GM12801 (cell line): Measurements from ENCODE around the gene SRRT.

Experiments used
- TF ChIP-seq, protein P1 (sequence below): IDR thresholded peaks from one replicate; pipeline ENCODE4 v1.5.1; 2011; ENCODE audit warnings: control low read depth; ENCODE audit not compliant: insufficient read length; ENCODE audit errors: extremely low read depth

SRRT gene

DNA sequence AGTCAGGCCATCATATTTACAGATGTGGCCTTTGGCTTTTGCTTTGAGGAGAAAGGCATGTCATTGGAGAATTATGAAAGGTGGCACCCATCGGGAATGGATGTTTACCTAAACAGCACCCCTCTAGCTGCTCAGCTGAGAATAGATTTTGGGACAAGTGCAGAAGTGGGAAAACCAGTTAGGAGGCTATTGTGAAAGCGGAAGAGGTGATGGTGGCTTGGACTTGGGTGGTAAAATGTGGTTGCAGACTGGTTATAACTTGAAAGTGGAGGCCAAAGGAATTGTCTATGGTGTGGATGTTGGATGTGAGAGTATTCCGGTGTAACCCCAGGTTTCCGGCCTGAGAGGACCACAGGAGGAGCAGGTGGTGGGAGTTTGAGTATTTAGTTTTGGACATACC is 27.5 kb upstream of the SRRT start:
- TF ChIP-seq, protein P1, sequence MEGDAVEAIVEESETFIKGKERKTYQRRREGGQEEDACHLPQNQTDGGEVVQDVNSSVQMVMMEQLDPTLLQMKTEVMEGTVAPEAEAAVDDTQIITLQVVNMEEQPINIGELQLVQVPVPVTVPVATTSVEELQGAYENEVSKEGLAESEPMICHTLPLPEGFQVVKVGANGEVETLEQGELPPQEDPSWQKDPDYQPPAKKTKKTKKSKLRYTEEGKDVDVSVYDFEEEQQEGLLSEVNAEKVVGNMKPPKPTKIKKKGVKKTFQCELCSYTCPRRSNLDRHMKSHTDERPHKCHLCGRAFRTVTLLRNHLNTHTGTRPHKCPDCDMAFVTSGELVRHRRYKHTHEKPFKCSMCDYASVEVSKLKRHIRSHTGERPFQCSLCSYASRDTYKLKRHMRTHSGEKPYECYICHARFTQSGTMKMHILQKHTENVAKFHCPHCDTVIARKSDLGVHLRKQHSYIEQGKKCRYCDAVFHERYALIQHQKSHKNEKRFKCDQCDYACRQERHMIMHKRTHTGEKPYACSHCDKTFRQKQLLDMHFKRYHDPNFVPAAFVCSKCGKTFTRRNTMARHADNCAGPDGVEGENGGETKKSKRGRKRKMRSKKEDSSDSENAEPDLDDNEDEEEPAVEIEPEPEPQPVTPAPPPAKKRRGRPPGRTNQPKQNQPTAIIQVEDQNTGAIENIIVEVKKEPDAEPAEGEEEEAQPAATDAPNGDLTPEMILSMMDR, result no peak

DNA sequence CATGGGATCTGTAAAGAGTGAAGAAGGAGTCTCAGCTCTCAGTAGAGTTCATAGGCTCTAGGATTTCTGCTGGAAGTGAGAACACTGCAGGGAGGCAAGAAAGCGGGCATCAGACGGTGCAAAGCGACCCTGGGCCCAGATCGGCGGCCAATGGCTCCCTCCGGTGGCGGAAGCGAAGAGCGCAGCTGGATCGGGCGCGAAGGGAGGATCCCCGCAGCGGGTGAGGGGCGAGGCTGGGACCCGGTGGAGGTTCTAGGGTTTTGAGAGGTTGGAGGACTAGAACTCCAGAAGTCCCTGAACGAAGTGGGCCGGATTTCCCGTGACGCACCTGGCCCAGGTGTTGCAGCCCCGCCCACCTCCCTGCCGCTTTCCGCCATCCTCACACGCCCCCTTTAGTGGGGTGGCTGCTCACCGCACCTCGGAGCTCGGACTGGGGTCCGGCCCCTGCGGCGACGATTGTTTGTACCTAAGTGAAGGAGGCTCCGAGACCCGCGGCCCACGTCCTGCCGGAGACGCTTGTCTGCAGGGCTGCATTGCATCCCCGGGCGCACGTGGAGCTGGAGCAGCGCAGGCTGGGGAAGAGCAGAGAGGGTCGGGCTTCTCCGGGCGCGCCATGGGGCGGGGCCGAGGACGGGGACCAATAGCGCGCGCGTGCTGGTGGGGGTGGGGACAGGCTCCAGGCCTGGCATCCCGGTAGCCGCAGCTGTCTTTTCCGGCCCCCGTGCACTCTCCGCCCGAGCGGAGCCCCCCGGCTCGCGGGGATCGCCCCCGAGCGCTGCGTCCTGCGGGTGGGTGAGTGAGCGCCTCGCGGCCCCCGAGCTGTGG is 22.6 kb upstream of the SRRT start, which contains the start of gene SLC12A9:
Gene SLC12A9, plus strand, starts transcription at position 666 of the 825 bp plus-strand sequence. CDS start 1,485 bp downstream, outside the sequence.
- TF ChIP-seq, protein P1, result no peak

DNA sequence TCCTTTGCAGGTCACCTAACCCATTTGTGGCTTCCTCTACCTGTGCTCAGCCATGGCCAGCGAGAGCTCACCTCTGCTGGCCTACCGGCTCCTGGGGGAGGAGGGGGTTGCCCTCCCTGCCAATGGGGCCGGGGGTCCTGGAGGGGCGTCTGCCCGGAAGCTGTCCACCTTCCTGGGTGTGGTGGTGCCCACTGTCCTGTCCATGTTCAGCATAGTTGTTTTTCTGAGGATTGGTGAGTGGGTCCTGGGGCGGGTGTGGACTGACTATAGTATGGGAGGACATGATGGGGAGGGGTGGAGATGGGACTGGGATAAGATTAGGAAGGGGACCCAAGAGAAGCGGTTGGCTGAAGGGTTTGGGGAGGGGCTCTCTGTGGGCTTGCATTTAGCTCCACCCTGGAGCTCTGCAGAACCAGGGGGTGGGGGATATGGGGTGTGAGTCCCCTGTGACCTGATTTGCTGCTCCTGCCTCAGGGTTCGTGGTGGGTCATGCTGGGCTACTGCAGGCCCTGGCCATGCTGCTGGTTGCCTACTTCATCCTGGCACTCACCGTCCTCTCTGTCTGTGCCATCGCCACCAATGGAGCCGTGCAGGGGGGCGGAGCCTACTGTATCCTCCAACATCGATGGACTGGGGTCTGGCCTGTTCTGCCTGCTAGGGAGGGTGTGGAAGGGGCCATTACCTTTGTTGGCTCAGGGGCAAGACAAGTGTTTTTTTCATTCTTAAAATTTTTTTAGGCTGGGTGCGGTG is 20.6 kb upstream of the SRRT start:
- TF ChIP-seq, protein P1, result no peak

DNA sequence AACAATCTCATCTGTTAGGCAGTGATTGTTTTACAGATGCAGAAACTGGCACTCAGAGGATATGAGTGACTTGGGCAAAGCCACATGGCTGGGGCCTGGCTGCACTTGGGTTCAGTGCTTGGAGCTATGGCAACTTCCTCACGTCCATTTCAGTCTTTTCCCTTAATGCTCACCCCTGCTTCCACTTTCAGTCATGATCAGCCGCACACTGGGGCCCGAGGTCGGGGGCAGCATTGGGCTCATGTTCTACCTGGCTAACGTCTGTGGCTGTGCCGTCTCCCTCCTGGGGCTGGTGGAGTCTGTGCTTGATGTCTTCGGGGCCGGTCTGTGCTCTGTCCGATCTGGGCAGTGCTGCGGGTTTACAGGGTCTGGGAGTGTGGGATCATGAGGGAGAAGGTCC is 19.4 kb upstream of the SRRT start:
- TF ChIP-seq, protein P1, result no peak

DNA sequence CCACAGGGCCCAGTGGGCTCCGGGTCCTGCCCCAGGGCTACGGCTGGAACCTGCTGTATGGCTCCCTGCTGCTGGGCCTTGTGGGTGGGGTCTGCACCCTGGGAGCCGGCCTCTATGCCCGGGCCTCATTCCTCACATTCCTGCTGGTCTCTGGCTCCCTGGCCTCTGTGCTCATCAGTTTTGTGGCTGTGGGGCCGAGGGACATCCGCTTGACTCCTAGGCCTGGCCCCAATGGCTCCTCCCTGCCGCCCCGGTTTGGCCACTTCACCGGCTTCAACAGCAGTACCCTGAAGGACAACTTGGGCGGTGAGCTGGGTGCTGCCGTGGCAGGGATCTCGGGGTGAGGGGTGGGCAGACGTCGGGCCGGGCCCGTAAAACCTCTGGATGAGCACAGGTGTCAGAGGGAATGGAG is 18.0 kb upstream of the SRRT start:
- TF ChIP-seq, protein P1, result no peak

DNA sequence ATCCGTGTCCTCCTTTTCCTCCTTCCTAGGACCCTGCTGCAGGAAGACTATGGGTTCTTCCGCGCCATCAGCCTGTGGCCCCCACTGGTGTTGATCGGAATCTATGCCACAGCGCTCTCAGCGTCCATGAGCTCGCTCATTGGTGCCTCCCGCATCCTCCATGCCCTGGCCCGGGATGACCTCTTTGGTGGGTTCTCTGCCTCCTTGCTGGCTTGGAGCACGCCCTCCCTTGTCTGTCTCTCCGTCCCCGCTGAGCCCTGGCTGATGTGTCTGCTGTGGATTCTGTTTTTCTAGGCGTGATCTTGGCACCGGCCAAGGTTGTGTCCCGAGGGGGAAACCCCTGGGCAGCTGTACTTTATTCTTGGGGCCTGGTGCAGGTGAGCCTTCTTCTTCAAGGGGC is 15.0 kb upstream of the SRRT start:
- TF ChIP-seq, protein P1, result no peak
